HG02870 (cell line): ENCODE data around the gene RASA3.

ENCODE experiments used
- ATAC-seq: cut with Tn5 transposase; IDR thresholded peaks from one replicate; pipeline ENCODE4 v1.9.1; 2021; ENCODE audit warnings: mild to moderate bottlenecking, moderate library complexity; ENCODE audit not compliant: unreplicated experiment

The RASA3 gene

GRCh38 chr13:114057166-114058050 lies 75.0 kb downstream of the RASA3 start:
- ATAC-seq = no peak

- ATAC-seq = no peak
Measured at GRCh38 chr13:114056205-114057013, 76.0 kb downstream of the RASA3 start.

- ATAC-seq = no peak
Measured at GRCh38 chr13:114055766-114056165, 76.7 kb downstream of the RASA3 start.

GRCh38 chr13:114054830-114055439 lies 77.5 kb downstream of the RASA3 start:
- ATAC-seq = no peak

GRCh38 chr13:114054264-114054663 lies 78.2 kb downstream of the RASA3 start:
- ATAC-seq = no peak

GRCh38 chr13:114053026-114053425 lies 79.4 kb downstream of the RASA3 start:
- no peak for ATAC-seq

- no peak for ATAC-seq
Measured at GRCh38 chr13:114050536-114051450, 81.6 kb downstream of the RASA3 start.

- ATAC-seq = no peak
Measured at GRCh38 chr13:114049626-114050101, 82.8 kb downstream of the RASA3 start.

GRCh38 chr13:114049026-114049425 lies 83.4 kb downstream of the RASA3 start:
- peak; percentile 35 for ATAC-seq

- ATAC-seq = no peak
Measured at GRCh38 chr13:114048443-114048842, 84.0 kb downstream of the RASA3 start.

GRCh38 chr13:114047358-114047881 lies 85.0 kb downstream of the RASA3 start:
- ATAC-seq = peak; percentile 63

- ATAC-seq = no peak
Measured at GRCh38 chr13:114046431-114046975, 85.9 kb downstream of the RASA3 start.

GRCh38 chr13:114045113-114045735 lies 87.2 kb downstream of the RASA3 start:
- ATAC-seq = no peak

GRCh38 chr13:114044486-114044885 lies 87.9 kb downstream of the RASA3 start:
- no peak for ATAC-seq

GRCh38 chr13:114043421-114044053 lies 88.9 kb downstream of the RASA3 start:
- peak; percentile 63 for ATAC-seq

GRCh38 chr13:114042066-114042815 lies 90.2 kb downstream of the RASA3 start:
- no peak for ATAC-seq

GRCh38 chr13:114041493-114041892 lies 90.9 kb downstream of the RASA3 start:
- ATAC-seq = no peak
